Hematopoietic multipotent progenitor cell treated with erythropoietin and hydrocortisone succinate and interleukin-3 and kit ligand, for 4 days (in vitro differentiated cells): Measurements from ENCODE around the gene TOP3A.
"Not testable (repeated sequence)": the region's sequence is repeated elsewhere in the genome, so short reads cannot be mapped to it uniquely, and the experiment has no call there.

ENCODE experiments used
- DNase-seq: peaks from one replicate; pipeline ENCODE4 v3.0.0-alpha.2; 2015

Gene TOP3A

GRCh38 chr17:18314731-18315561, at the start of gene TOP3A, which contains the start of gene SMCR8:
Gene TOP3A (minus strand): TSS chr17:18314994. CDS start chr17:18314778, 216 bp downstream.
Gene SMCR8 (plus strand): TSS chr17:18315293. CDS start chr17:18315790, 497 bp downstream.
- peak; percentile 99 for DNase-seq

GRCh38 chr17:18364166-18364565, 49.4 kb upstream of the TOP3A start:
- no peak for DNase-seq

- DNase-seq, result peak; percentile 97
Measured at GRCh38 chr17:18363101-18364049, 48.6 kb upstream of the TOP3A start, which contains the start of gene SHMT1. Gene SHMT1 (minus strand): TSS chr17:18363550. CDS start chr17:18355981, 7,569 bp downstream.

GRCh38 chr17:18362698-18363100, 47.9 kb upstream of the TOP3A start:
- DNase-seq, result peak; percentile 67

- no peak for DNase-seq
Measured at GRCh38 chr17:18361837-18362697, 47.3 kb upstream of the TOP3A start.

- DNase-seq, result no peak
Measured at GRCh38 chr17:18360518-18360917, 45.7 kb upstream of the TOP3A start.

GRCh38 chr17:18356624-18357023, 41.8 kb upstream of the TOP3A start:
- DNase-seq, result peak; percentile 27

- DNase-seq, result no peak
Measured at GRCh38 chr17:18353541-18353940, 38.7 kb upstream of the TOP3A start.

GRCh38 chr17:18344021-18344420, 29.2 kb upstream of the TOP3A start:
- DNase-seq, result no peak

- no peak for DNase-seq
Measured at GRCh38 chr17:18339933-18340332, 25.1 kb upstream of the TOP3A start.

- DNase-seq, result not testable (repeated sequence)
Measured at GRCh38 chr17:18338158-18338557, 23.4 kb upstream of the TOP3A start.

GRCh38 chr17:18332909-18333489, 18.2 kb upstream of the TOP3A start:
- no peak for DNase-seq

GRCh38 chr17:18331879-18332278, 17.1 kb upstream of the TOP3A start:
- no peak for DNase-seq

GRCh38 chr17:18328643-18329204, 13.9 kb upstream of the TOP3A start:
- no peak for DNase-seq

- DNase-seq, result no peak
Measured at GRCh38 chr17:18327556-18327955, 12.8 kb upstream of the TOP3A start.

GRCh38 chr17:18327093-18327492, 12.3 kb upstream of the TOP3A start:
- no peak for DNase-seq

GRCh38 chr17:18326572-18326971, 11.8 kb upstream of the TOP3A start:
- DNase-seq, result no peak

- DNase-seq, result no peak
Measured at GRCh38 chr17:18326039-18326438, 11.2 kb upstream of the TOP3A start.

GRCh38 chr17:18324140-18325050, 9.6 kb upstream of the TOP3A start:
- peak; percentile 31 for DNase-seq

GRCh38 chr17:18323507-18324139, 8.8 kb upstream of the TOP3A start:
- no peak for DNase-seq
